H54 (cell line): Measurements from ENCODE around the gene MOB3A.
"Not testable (repeated sequence)": the region's sequence is repeated elsewhere in the genome, so short reads cannot be mapped to it uniquely, and the experiment has no call there.

Source experiments
- DNase-seq: peaks from one replicate; pipeline ENCODE4 v3.0.0; 2011; ENCODE audit warnings: low spot score, mixed read lengths; ENCODE audit not compliant: insufficient read length
- FAIRE-seq: peaks from 3 replicates; lab custom pipeline; 2011; peaks lifted over from hg19 to GRCh38; lab: Jason Lieb, UNC
- POLR2A ChIP-seq: IDR thresholded peaks from 2 replicates; pipeline ENCODE4 v1.6.1; 2011; ENCODE audit warnings: low read depth, mild to moderate bottlenecking, low read length

Gene MOB3A

GRCh38 chr19:2041683-2042484, 54.2 kb downstream of the MOB3A start:
- FAIRE-seq: no peak
- DNase-seq: no peak
- TF ChIP-seq POLR2A: no peak

DNA sequence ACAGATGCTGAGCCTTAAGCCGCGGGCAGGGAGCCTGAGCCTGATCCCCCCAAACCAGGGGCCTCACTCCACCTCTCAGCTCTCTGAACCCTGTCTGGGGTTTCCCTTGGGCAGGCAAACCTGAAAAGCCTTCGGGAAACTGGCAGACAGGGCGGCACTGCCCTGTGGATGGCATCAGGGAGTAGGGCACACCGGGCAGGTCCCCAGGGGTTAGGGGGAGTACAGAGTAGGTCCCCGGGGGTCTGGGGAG, 54.8 kb downstream of the MOB3A start:
- TF ChIP-seq POLR2A: no peak
- DNase-seq (no peak), FAIRE-seq (no peak)

- DNase-seq: no peak
- TF ChIP-seq POLR2A: no peak
- no peak for FAIRE-seq
Observed at GRCh38 chr19:2040647-2041432, 55.3 kb downstream of the MOB3A start.

DNA sequence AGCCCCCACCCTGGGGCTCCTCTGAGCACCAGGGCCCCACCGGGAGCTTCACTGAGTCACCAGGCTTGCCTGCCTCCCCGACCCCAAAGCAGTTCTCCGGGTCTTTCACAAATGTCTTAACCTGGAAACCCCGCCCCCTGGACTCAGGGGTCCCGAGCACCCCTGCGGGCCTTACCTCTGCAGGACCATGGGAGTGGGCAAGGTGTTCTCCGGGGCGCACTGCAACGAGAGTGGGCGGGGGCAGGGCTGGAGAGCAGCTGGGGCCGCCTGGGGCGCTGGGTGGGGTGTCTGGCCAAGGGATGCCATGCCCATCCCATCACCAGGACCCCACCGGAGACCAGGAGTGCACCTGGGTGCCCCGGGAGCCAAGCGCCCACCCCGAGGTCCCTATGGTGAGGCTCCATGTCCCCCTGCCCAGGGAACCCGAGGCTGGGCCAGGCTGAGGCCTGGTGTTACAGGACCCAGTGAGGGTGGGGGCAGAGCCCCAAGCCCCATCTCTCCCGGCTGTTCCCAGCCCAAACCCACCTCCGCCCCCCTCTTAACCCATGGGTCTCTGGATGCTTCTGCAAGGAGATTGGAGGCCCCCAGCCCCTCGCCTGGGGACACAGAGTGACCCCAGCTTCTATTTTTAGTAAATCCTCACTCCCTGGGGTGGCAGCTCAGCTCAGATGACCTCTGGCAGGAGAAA, 56.0 kb downstream of the MOB3A start:
- no peak for TF ChIP-seq POLR2A
- no peak for DNase-seq
- FAIRE-seq: no peak

DNA sequence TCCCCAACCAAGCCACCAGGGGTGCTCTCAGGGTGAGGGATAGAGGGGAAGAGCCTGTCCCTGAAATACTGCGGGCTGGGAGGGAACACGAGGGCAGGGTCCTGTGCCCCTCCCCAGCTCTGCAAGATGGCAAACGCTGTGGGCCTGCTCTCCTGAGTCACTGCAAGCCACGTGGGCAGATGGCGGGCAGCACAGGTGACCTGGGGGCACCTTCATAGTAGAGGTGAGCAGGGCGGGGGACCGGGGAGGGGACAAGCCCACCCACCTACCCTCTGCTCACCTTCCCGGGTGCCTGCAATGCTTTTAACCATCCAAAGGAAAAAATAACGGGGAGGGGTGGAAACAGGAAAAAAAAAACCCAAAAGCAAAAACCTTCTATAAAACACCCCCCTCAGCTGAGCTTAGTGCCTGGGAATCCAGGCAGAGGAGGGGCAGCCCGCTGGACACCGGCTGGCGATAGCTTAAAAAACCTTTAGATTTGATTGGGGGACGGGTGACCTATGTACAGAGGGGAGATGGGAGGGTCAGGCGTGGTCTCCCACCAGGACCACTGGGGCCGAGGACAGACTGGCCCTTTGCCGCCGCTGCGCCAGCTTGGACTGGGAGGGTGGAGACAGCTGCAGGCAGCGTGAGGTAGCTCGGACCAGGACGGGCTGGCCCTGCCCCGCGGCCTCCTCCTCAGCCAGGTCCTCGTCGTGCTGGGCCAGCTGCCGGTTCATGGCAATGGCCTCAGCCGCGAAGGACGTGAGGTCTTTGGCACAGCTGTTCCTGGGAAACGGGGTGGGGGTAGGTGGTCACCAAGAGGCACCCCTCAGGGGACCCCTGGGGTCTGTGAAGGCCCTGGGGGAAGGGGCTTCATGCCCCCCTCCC, 56.8 kb downstream of the MOB3A start:
- no peak for FAIRE-seq
- no peak for TF ChIP-seq POLR2A
- no peak for DNase-seq

DNA sequence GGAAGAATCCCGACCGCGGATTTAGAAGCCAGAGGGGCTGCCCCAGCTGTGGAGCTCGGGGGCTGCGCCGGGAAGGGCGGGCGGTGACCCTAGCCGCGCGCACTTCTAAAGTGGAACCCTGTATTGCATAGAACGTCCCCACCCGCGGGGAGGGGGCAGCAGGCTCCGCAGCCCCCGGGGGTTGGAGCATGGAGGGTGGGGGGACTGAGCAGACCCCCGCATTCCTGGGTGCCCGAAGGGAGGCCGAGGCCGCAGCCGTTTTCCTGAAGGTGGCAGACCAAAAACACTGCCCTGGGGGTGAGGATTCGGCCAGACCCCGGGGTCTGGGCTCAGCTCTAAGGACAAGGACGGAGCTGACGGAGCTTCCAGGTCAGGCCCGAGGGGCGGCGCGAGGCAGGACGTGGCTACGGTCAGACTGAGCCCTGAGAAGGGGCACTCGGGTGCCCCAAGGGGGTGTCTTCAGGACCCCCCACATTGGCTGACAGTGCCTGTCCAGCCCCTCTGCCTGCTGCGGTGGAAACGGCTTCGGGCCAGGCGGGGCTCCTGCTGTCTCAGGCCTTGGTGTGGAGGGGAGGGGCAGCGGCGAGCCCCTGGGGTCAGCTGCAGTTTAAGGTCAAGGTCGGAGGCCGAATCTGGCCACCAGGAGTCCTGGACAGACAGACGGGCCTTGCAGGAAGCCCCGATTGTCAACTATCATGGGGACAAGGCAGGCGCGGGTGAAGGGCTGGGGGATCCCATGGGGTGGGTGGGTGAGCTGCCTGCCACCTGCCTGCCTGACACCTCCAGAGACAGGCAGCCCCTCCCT, 57.6 kb downstream of the MOB3A start:
- no peak for TF ChIP-seq POLR2A
- no peak for FAIRE-seq
- DNase-seq: no peak

GRCh38 chr19:2037651-2038255, 58.4 kb downstream of the MOB3A start:
- no peak for TF ChIP-seq POLR2A
- FAIRE-seq (no peak), DNase-seq (no peak)

GRCh38 chr19:2036424-2036823, 59.7 kb downstream of the MOB3A start:
- FAIRE-seq: no peak
- no peak for TF ChIP-seq POLR2A
- DNase-seq: no peak

DNA sequence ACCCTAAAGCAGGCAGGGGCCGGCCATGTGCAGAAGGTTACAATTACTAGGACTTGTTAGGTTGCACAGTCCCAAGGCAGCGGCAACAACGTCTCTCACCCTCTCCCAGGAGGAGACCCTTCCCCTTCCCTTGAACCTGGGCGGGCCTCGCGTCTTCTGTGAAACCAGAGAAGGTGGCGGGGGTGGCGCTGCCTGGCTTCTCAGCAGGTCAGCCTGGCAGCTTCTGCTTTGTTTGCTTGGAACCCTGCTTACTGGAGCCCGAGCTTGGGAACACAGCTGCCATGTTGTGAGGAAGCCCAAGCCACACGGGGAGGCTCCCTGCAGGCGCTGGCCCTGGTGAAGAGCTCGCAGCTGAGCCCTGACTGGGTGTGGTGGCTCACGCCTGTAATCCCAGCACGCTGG, 60.5 kb downstream of the MOB3A start:
- no peak for TF ChIP-seq POLR2A
- FAIRE-seq (no peak), DNase-seq (no peak)

DNA sequence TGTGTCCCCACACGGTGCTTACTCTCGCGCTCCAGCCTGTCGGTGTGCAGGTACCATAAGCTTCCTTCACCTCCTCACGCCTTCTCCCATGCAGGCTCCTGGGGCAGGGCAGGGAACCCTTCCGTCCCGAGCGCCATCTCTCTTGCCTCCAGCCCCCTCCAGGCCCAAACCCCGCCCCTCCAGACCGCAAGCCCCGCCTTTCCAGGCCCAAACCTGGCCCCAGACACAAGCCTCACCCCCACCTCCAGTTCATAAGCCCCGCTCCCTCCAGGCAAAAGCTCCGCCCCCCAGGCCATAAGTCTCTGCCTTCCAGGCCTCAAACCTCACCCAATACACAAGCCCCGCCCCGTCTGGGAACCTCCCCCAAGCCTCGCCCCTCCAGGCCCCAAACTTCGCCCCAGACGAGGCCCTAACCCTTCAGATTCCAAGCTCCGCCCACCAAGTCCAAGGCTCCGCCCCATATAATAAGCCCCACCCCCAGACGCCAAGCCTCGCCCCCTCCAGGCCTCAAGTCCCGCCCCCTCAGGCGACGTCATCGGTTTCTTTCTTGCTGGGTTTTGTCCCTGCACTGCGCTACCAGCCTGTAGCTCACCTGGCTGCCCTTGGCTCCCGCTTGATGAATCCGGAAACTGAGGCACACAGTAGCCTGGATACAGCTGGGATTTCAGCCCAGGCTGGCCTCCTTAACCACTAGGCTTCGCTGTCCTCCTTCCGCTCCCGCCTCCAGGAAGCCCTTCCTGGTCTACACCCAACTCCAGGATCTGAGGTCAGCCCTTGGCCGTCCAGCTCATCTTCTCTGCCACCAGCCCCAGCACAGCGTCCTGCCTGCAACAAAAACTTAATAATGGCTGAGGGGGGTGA, 61.2 kb downstream of the MOB3A start:
- no peak for TF ChIP-seq POLR2A
- no peak for DNase-seq
- no peak for FAIRE-seq

- FAIRE-seq: not testable (repeated sequence)
Observed at GRCh38 chr19:2034253-2034652, 61.9 kb downstream of the MOB3A start.

GRCh38 chr19:2033825-2034159, 62.3 kb downstream of the MOB3A start:
- DNase-seq (no peak), FAIRE-seq (no peak)
- TF ChIP-seq POLR2A: no peak

More at GRCh38 chr19:2034253-2034652, 61.9 kb downstream of the MOB3A start:
- DNase-seq: not testable (repeated sequence)
